SHP77 (cell line): ENCODE measurements around the gene VAPA.

Source experiments
- DNase-seq, 2 experiments: peaks; one replicate each; lab custom pipeline; 2025; lab: John Stamatoyannopoulos, UW

Gene VAPA

GRCh38 chr18:9973470-9973869 lies 59.7 kb downstream of the VAPA start:
- no peak for DNase-seq

GRCh38 chr18:9974279-9974915 lies 60.6 kb downstream of the VAPA start:
- no peak for DNase-seq

- no peak for DNase-seq
Observed at GRCh38 chr18:9975658-9976057, 61.8 kb downstream of the VAPA start.

GRCh38 chr18:9982711-9983110 lies 68.9 kb downstream of the VAPA start:
- DNase-seq, result no peak

GRCh38 chr18:9984080-9984479 lies 70.3 kb downstream of the VAPA start:
- no peak for DNase-seq

- DNase-seq, result no peak
Observed at GRCh38 chr18:9985641-9986040, 71.8 kb downstream of the VAPA start.

- DNase-seq, result no peak
Observed at GRCh38 chr18:9986156-9986930, 72.5 kb downstream of the VAPA start.

GRCh38 chr18:9987345-9987744 lies 73.5 kb downstream of the VAPA start:
- DNase-seq, result no peak

- peak; percentile 39 to 40 for DNase-seq
Observed at GRCh38 chr18:9987931-9988330, 74.1 kb downstream of the VAPA start.

GRCh38 chr18:9988665-9989064 lies 74.8 kb downstream of the VAPA start:
- no peak for DNase-seq

GRCh38 chr18:9989481-9989880 lies 75.7 kb downstream of the VAPA start:
- no peak for DNase-seq

- no peak for DNase-seq
Observed at GRCh38 chr18:9991011-9992000, 77.5 kb downstream of the VAPA start.

GRCh38 chr18:9992300-9992972 lies 78.6 kb downstream of the VAPA start:
- no peak for DNase-seq

GRCh38 chr18:9992973-9993520 lies 79.2 kb downstream of the VAPA start:
- DNase-seq, result no peak

- DNase-seq, result no peak
Observed at GRCh38 chr18:9993521-9994025, 79.8 kb downstream of the VAPA start.

- no peak for DNase-seq
Observed at GRCh38 chr18:9994026-9994570, 80.3 kb downstream of the VAPA start.

GRCh38 chr18:9994701-9995235 lies 81.0 kb downstream of the VAPA start:
- DNase-seq, result no peak

GRCh38 chr18:9995631-9996030 lies 81.8 kb downstream of the VAPA start:
- DNase-seq, result no peak

- no peak for DNase-seq
Observed at GRCh38 chr18:9996094-9996493, 82.3 kb downstream of the VAPA start.

GRCh38 chr18:9997711-9998110 lies 83.9 kb downstream of the VAPA start:
- no peak for DNase-seq

- no peak for DNase-seq
Observed at GRCh38 chr18:9998330-9998729, 84.5 kb downstream of the VAPA start.
